IMR-90 (cell line): ENCODE data around the gene CSF1. TPM values are rescaled to one million over a fixed set of nuclear protein-coding genes. Genes with fewer than 3 reads are reported as not detected.

ENCODE experiments used
- ATAC-seq: fragments of 200-7000 bp; cut with Tn5 transposase; 2 replicates; pipeline ENCODE4 v1.9.1; 2020; ENCODE audit warnings: low read depth, mild to moderate bottlenecking, moderate library complexity
- BruUV-seq: library from RNA; stranded (reverse); fragments of 400-500 nt; replicated peaks from 2 replicates; lab custom pipeline; 2021; lab: Mats Ljungman, UMichigan
- CTCF ChIA-PET: fragments of 300-600 bp; formaldehyde crosslinking; extraction: SDS; loops from one replicate; lab custom pipeline; 2021; ENCODE audit warnings: antibody characterized with exemption; lab: Yijun Ruan, JAX
- POLR2A ChIA-PET: fragments of 300-600 bp; sonication (Branson Sonifier 250); formaldehyde crosslinking; loops from one replicate; lab custom pipeline; 2022; ENCODE audit warnings: antibody characterized with exemption; ENCODE audit not compliant: unreplicated experiment; lab: Charles Lee
- DNase-seq: peaks from one replicate; pipeline ENCODE4 v3.0.0; 2013
- H2AFZ ChIP-seq: replicated peaks from 2 replicates; pipeline ENCODE3; 2013; ENCODE audit warnings: low read length, mild to moderate bottlenecking; ENCODE audit not compliant: poor library complexity
- H2AK5ac ChIP-seq: 2 replicates; pipeline ENCODE4 v1.6.1; 2013; ENCODE audit warnings: low read depth, low read length, inconsistent platforms
- H2AK9ac ChIP-seq: replicated peaks from 2 replicates; pipeline ENCODE3; 2013; ENCODE audit warnings: mild to moderate bottlenecking, low read depth, low read length, moderate library complexity; ENCODE audit not compliant: poor library complexity
- H2BK120ac ChIP-seq: 2 replicates; pipeline ENCODE4 v1.6.1; 2013; ENCODE audit warnings: low read depth, low read length, inconsistent platforms
- H2BK15ac ChIP-seq: 3 replicates; pipeline ENCODE4 v1.6.1; 2013; ENCODE audit warnings: low read depth, low read length, inconsistent platforms
- H2BK20ac ChIP-seq: 2 replicates; pipeline ENCODE4 v1.6.1; 2013; ENCODE audit warnings: low read depth, mild to moderate bottlenecking, inconsistent platforms, low read length, moderate library complexity
- H2BK5ac ChIP-seq: 2 replicates; pipeline ENCODE4 v1.6.1; 2013; ENCODE audit warnings: mild to moderate bottlenecking, low read depth, low read length, inconsistent platforms; ENCODE audit not compliant: poor library complexity, severe bottlenecking
- H3K14ac ChIP-seq: replicated peaks from 2 replicates; pipeline ENCODE4 v1.6.1; 2013; ENCODE audit warnings: low read depth, low read length, inconsistent platforms
- H3K18ac ChIP-seq: 2 replicates; pipeline ENCODE4 v1.6.1; 2013; ENCODE audit warnings: low read depth, low read length, control low read depth
- H3K23ac ChIP-seq: 2 replicates; pipeline ENCODE4 v1.6.1; 2013; ENCODE audit warnings: low read depth, low read length, inconsistent platforms
- H3K27ac ChIP-seq: 2 replicates; pipeline ENCODE4 v1.5.1; 2013; ENCODE audit warnings: mild to moderate bottlenecking, control low read depth, low read length; ENCODE audit not compliant: insufficient read depth
- H3K27me3 ChIP-seq: 2 replicates; pipeline ENCODE4 v1.6.1; 2013; ENCODE audit warnings: low read length; ENCODE audit not compliant: control insufficient read depth, insufficient read depth
- H3K36me3 ChIP-seq: 2 replicates; pipeline ENCODE4 v1.6.1; 2013; ENCODE audit warnings: low read length, mixed read lengths; ENCODE audit not compliant: control insufficient read depth, insufficient read depth
- H3K4ac ChIP-seq: 2 replicates; pipeline ENCODE4 v1.6.1; 2013; ENCODE audit warnings: low read depth, low read length, inconsistent platforms
- H3K4me1 ChIP-seq: 2 replicates; pipeline ENCODE4 v1.6.1; 2013; ENCODE audit warnings: low read length, mixed read lengths; ENCODE audit not compliant: control insufficient read depth, insufficient read depth
- H3K4me2 ChIP-seq: 2 replicates; pipeline ENCODE4 v1.6.1; 2013; ENCODE audit warnings: low read depth, mild to moderate bottlenecking, control low read depth, low read length, moderate library complexity
- H3K4me3 ChIP-seq: 2 replicates; pipeline ENCODE4 v1.5.1; 2013; ENCODE audit warnings: low read depth, mild to moderate bottlenecking, control low read depth, low read length, moderate library complexity; ENCODE audit not compliant: insufficient read depth
- H3K56ac ChIP-seq: 2 replicates; pipeline ENCODE4 v1.6.1; 2013; ENCODE audit warnings: low read length, inconsistent platforms; ENCODE audit not compliant: insufficient read depth; ENCODE audit errors: extremely low read depth
- H3K79me1 ChIP-seq, 2 experiments: 2 replicates each; pipeline ENCODE4 v1.6.1; 2013; ENCODE audit warnings: low read length in 2 of 2, inconsistent platforms in 1 of 2, low read depth in 1 of 2
- H3K9ac ChIP-seq: 2 replicates; pipeline ENCODE4 v1.6.1; 2013; ENCODE audit warnings: low read depth, low read length, control low read depth
- H3K9me1 ChIP-seq: 2 replicates; pipeline ENCODE4 v1.6.1; 2013; ENCODE audit warnings: low read length, inconsistent platforms; ENCODE audit not compliant: insufficient read depth
- H3K9me3 ChIP-seq: 2 replicates; pipeline ENCODE4 v1.6.1; 2013; ENCODE audit warnings: low read length; ENCODE audit not compliant: control insufficient read depth, insufficient read depth
- H4K20me1 ChIP-seq: 2 replicates; pipeline ENCODE4 v1.6.1; 2013; ENCODE audit warnings: low read length, inconsistent platforms; ENCODE audit not compliant: insufficient read depth
- H4K5ac ChIP-seq: 2 replicates; pipeline ENCODE4 v1.6.1; 2013; ENCODE audit warnings: mild to moderate bottlenecking, low read depth, low read length, control low read depth
- H4K8ac ChIP-seq, 2 experiments: 2 replicates each; pipeline ENCODE4 v1.6.1; 2013; ENCODE audit warnings: low read depth in 2 of 2, low read length in 2 of 2, control low read depth in 1 of 2, inconsistent platforms in 1 of 2
- H4K91ac ChIP-seq: 2 replicates; pipeline ENCODE4 v1.6.1; 2013; ENCODE audit warnings: low read depth, low read length, inconsistent platforms; ENCODE audit not compliant: insufficient read depth
- BHLHE40 ChIP-seq: fragments of 150-350 bp; IDR thresholded peaks from 2 replicates; pipeline ENCODE4 v1.6.1; 2016; ENCODE audit warnings: mild to moderate bottlenecking, low read depth, low read length
- CEBPB ChIP-seq: IDR thresholded peaks from 2 replicates; pipeline ENCODE4 v1.6.1; 2012; ENCODE audit warnings: low read depth, low read length, improper control_type of control experiment
- CHD1 ChIP-seq: IDR thresholded peaks from 2 replicates; pipeline ENCODE4 v1.6.1; 2012; ENCODE audit warnings: low read depth, low read length, improper control_type of control experiment
- CTCF ChIP-seq: conservative IDR thresholded peaks from 2 replicates; pipeline ENCODE4 v1.5.1; 2012; ENCODE audit warnings: mild to moderate bottlenecking, low read depth, low read length, improper control_type of control experiment
- ELK1 ChIP-seq: fragments of 150-350 bp; IDR thresholded peaks from 2 replicates; pipeline ENCODE4 v1.6.1; 2016; ENCODE audit warnings: low read depth, mild to moderate bottlenecking, low read length, moderate library complexity, borderline replicate concordance
- FOS ChIP-seq: fragments of 150-350 bp; IDR thresholded peaks from 2 replicates; pipeline ENCODE4 v1.6.1; 2016; ENCODE audit warnings: low read depth, low read length
- MAFK ChIP-seq: IDR thresholded peaks from 2 replicates; pipeline ENCODE4 v1.6.1; 2012; ENCODE audit warnings: low read depth, low read length, improper control_type of control experiment
- MAZ ChIP-seq: IDR thresholded peaks from 2 replicates; pipeline ENCODE4 v1.6.1; 2012; ENCODE audit warnings: low read depth, mild to moderate bottlenecking, low read length, improper control_type of control experiment, moderate library complexity, borderline replicate concordance
- MXI1 ChIP-seq: IDR thresholded peaks from 2 replicates; pipeline ENCODE4 v1.6.1; 2012; ENCODE audit warnings: low read depth, mild to moderate bottlenecking, low read length, moderate library complexity, borderline replicate concordance
- NFE2L2 ChIP-seq: fragments of 150-350 bp; IDR thresholded peaks from 2 replicates; pipeline ENCODE4 v1.6.1; 2016; ENCODE audit warnings: low read depth, mild to moderate bottlenecking, low read length
- POLR2A ChIP-seq: IDR thresholded peaks from 2 replicates; pipeline ENCODE4 v1.6.1; 2012; ENCODE audit warnings: mild to moderate bottlenecking, low read depth, low read length
- RAD21 ChIP-seq: IDR thresholded peaks from 2 replicates; pipeline ENCODE4 v1.6.1; 2012; ENCODE audit warnings: low read length, improper control_type of control experiment
- RCOR1 ChIP-seq: IDR thresholded peaks from 2 replicates; pipeline ENCODE4 v1.6.1; 2012; ENCODE audit warnings: mild to moderate bottlenecking, low read length, improper control_type of control experiment; ENCODE audit not compliant: insufficient replicate concordance
- RFX5 ChIP-seq: IDR thresholded peaks from 2 replicates; pipeline ENCODE4 v1.8.0; 2012; ENCODE audit warnings: low read depth, mild to moderate bottlenecking, low read length, moderate library complexity
- SMC3 ChIP-seq: fragments of 150-350 bp; IDR thresholded peaks from 2 replicates; pipeline ENCODE4 v1.6.1; 2016; ENCODE audit warnings: low read depth, mild to moderate bottlenecking, antibody characterized with exemption, low read length, moderate library complexity
- USF2 ChIP-seq: fragments of 150-350 bp; IDR thresholded peaks from 2 replicates; pipeline ENCODE4 v1.6.1; 2017; ENCODE audit warnings: mild to moderate bottlenecking, antibody characterized with exemption, low read length, low read depth
- WGBS, 2 experiments: methylation state at CpG; one replicate each; pipeline versions ENCODE4 v1.1.5 to v1.1.7; 2013; ENCODE audit warnings: missing lambda C conversion rate in 2 of 2; ENCODE audit not compliant: insufficient read length in 1 of 2; ENCODE audit errors: extremely low coverage in 2 of 2; 5-methylcytosine and 5-hydroxymethylcytosine counted together
- dilution Hi-C: fragments of 300-500 bp; cut with HindIII; formaldehyde crosslinking; loops from one replicate; pipeline ENCODE4 v1.14.3; 2018; ENCODE audit warnings: low sequenced_read_pairs; ENCODE audit not compliant: unreplicated experiment
- in situ Hi-C: fragments of 300-500 bp; cut with MboI; formaldehyde crosslinking; loops from 3 replicates; pipeline ENCODE4 v1.14.3; 2019; ENCODE audit warnings: low sequenced_read_pairs, inconsistent platforms, mixed read lengths
- intact Hi-C: fragments of 100-400 bp; cut with micrococcal nuclease; formaldehyde crosslinking; loops from 2 replicates; pipeline ENCODE4 v1.10.0; 2022
- polyA plus RNA-seq, 3 experiments: library from polyadenylated mRNA; depleted of rRNA; stranded (reverse); fragments of >200 nt; gene quantifications; 2 replicates each; pipeline ENCODE4 v1.2.3, GENCODE V29; 2012; ENCODE audit warnings: low replicate concordance in 1 of 3
- total RNA-seq: library from RNA; depleted of rRNA; stranded (reverse); fragments of >200 nt; gene quantifications from 2 replicates; pipeline ENCODE4 v1.2.3, GENCODE V29; 2012

CSF1 gene
- total and polyA plus RNA-seq, 2 of the 4 experiments (the other 2 are of a cell fraction): 14.3 to 22.0 TPM

GRCh38 chr1:109877317-109877771 lies 33.3 kb upstream of the CSF1 start:
- Histone ChIP-seq H2BK20ac (peak overlapping the region; percentile 97), H3K27ac (peak overlapping the region; percentile 94), H2AFZ (peak overlapping the region; percentile 88), H2BK15ac (peak overlapping the region; percentile 97; the same call in 2 of the 3 replicates), H3K9me1 (peaks cover 26% of the 10 kb centered on the region), H2AK9ac (peak overlapping the region; percentile 93), H3K18ac (peak overlapping the region; percentile 92), H3K27me3 (no peaks in the 10 kb centered on the region), H3K9me3 (no peaks in the 10 kb centered on the region), H3K36me3 (no peaks in the 10 kb centered on the region), H3K4ac (peak overlapping the region; percentile 99), H4K91ac (peak overlapping the region; percentile 99), H2BK5ac (peak overlapping the region; percentile 91), H3K4me2 (peak overlapping the region; percentile 45), H3K4me3 (no peak overlapping the region), H3K56ac (peak overlapping the region; percentile 86), H3K23ac (peak overlapping the region; percentile 91), H3K79me1 (no peaks in the 10 kb centered on the region), H3K14ac (peak overlapping the region; percentile 90), H4K5ac (peak overlapping the region; percentile 76), H3K4me1 (peaks cover 32% of the 10 kb centered on the region), H3K9ac (peak overlapping the region; percentile 52), H4K8ac (peak overlapping the region; percentile 88 to 97), H2BK120ac (peak overlapping the region; percentile 99), H2AK5ac (peak overlapping the region; percentile 92), H4K20me1 (no peaks in the 10 kb centered on the region)
- peak; percentile 92 for ATAC-seq
- POLR2A ChIA-PET: no interaction called here
- no TSS peak for BruUV-seq
- peak; percentile 46 for TF ChIP-seq RCOR1
- TF ChIP-seq RFX5: no peak
- no peak for TF ChIP-seq NFE2L2
- peak; percentile 46; the same call in 1 of the 2 replicates for TF ChIP-seq MAZ
- TF ChIP-seq CHD1: no peak
- TF ChIP-seq USF2: no peak
- no peak for TF ChIP-seq POLR2A
- no peak for TF ChIP-seq BHLHE40
- peak; percentile 59; the same call in 1 of the 2 replicates for TF ChIP-seq MXI1
- no peak for TF ChIP-seq MAFK
- TF ChIP-seq ELK1: no peak
- peak; percentile 48 for TF ChIP-seq RAD21
- peak; percentile 35; the same call in 1 of the 2 replicates for TF ChIP-seq CTCF
- peak; percentile 98 for TF ChIP-seq CEBPB
- no peak for TF ChIP-seq FOS
- peak; percentile 48 for TF ChIP-seq SMC3
- dilution Hi-C loops (no loop called here), intact Hi-C loops (loop anchor here (1.0 to 5.0 kb wide), 3 partner anchors 33 to 95 kb away; partner anchors contain the start of gene CSF1), in situ Hi-C loops (no loop called here)
- CTCF ChIA-PET: interaction anchor here (0.5 to 0.9 kb wide), 4 partner anchors 11 to 264 kb away, joined by 3 to 4 read pairs (median 3); partner anchors contain the start of gene AHCYL1
- WGBS, 2 experiments: 6% methylated on average over 9 of the region's 13 CpGs; no CpG with 5 or more reads in 1 of the 2 experiments
- peak; percentile 94 for DNase-seq
